Stimulated activated CD8-positive, alpha-beta memory T cell treated with anti-CD3 and anti-CD28 coated beads, Interleukin-12 subunit alpha, Interleukin-12 subunit beta, amount 100 ng/mL, for 1 hour (primary cell): Measurements from ENCODE around the gene UBE2Q2.
"Not testable (repeated sequence)": the region's sequence is repeated elsewhere in the genome, so short reads cannot be mapped to it uniquely, and the experiment has no call there.

Source experiments
- DNase-seq: peaks from one replicate; pipeline ENCODE4 v3.0.0-alpha.2; 2020; ENCODE audit warnings: low read depth

Gene UBE2Q2

GRCh38 chr15:75842722-75843677, at the start of gene UBE2Q2:
Gene UBE2Q2, plus strand, starts transcription at chr15:75843447. Its CDS starts 220 bp downstream, at chr15:75843667.
- peak; percentile 62 for DNase-seq

GRCh38 chr15:75796321-75796720, 46.9 kb upstream of the UBE2Q2 start:
- DNase-seq, result no peak

DNA sequence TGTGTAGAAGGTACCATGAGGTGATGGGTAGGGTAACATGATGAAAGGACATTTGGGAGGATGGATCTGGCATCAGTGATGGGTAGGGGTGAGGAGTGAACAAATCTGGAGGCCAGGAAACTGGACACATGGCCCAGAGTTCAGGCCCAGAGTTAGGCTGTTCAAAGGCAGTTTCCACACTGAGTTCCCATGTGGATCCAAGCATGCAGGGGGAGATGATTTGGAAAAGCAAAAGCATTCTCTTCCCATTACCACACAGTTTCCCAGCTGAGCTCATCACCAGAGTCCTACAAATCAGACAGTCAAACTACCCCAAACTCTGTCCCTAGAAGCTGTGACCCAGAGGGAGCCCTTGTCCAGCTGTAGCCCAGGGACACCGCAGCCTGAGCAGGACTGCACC, 46.1 kb upstream of the UBE2Q2 start:
- DNase-seq, result not testable (repeated sequence)

GRCh38 chr15:75799190-75799589, 44.1 kb upstream of the UBE2Q2 start:
- no peak for DNase-seq

GRCh38 chr15:75800409-75800808, 42.8 kb upstream of the UBE2Q2 start:
- DNase-seq, result not testable (repeated sequence)

- DNase-seq, result peak; percentile 68
Observed at GRCh38 chr15:75801859-75802593, 41.2 kb upstream of the UBE2Q2 start.

GRCh38 chr15:75807486-75807885, 35.8 kb upstream of the UBE2Q2 start:
- DNase-seq, result not testable (repeated sequence)

GRCh38 chr15:75808009-75808408, 35.2 kb upstream of the UBE2Q2 start:
- DNase-seq, result not testable (repeated sequence)

GRCh38 chr15:75808563-75808962, 34.7 kb upstream of the UBE2Q2 start:
- DNase-seq, result no peak

DNA sequence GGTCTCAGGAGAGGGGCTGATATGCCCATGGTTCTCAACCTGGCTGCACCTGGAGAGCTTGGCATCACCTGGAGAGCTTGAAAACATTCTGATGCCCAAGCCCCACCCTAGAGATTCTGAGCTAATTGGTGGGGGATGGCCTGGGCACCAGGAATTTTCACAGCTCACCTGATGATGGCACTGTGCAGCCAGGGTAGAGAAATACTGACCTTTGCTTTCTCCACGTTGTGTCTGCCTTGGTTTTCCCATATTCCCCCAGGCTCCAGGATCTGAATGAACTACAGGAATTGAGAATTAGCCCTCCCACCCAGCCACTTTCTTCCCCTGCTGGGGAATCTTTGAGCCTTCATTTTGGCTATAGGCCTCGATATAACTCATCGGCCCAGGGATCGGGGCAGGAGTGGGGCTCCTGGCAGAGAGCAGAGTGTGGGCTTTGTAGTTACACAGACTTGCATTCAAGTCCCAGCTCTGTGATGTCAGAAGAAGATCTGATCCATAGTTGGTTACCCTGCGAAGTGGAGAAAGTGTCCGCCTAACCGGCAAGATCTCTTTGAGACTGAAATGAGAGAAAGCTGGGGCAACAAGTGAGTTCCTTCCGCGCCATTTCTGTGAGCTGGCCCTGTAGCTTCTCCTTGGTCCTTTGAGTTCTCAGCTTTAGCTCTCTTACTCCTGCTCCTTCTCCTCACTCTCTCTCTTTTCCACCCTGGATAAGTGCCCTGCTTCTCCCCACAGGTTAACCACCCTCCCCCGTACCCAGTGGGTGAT, 33.1 kb upstream of the UBE2Q2 start:
- DNase-seq, result no peak

DNA sequence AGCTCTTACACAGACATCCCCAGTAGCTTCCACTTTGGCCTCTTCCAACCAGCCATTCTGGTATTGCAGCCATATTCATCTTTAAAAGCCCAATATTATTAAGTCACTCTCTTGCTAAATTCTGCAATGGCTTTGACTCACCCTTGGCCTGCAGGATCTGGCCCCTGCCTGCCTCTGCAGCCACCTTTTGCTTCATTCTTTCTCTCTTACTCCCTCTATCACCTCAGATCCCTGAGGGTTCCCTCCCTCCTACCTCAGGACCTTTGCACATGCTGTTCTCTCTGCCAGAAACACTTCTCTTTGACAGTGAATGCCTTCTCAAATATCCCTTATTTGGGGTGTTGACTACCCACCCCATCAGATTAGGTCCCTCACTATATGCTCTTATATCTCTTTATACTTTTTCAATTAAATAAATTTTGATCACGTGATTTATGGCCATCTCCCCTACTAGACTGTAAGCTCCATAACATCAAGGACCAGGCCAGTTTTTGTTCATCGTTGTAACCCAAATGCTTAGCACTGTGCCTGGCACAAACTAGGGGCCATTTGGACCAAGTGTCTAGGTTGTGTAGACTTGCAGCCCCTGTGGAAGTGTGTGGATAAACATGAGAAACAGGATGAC, 32.3 kb upstream of the UBE2Q2 start:
- DNase-seq, result no peak

GRCh38 chr15:75811626-75812025, 31.6 kb upstream of the UBE2Q2 start:
- no peak for DNase-seq

GRCh38 chr15:75814794-75815193, 28.5 kb upstream of the UBE2Q2 start:
- no peak for DNase-seq

DNA sequence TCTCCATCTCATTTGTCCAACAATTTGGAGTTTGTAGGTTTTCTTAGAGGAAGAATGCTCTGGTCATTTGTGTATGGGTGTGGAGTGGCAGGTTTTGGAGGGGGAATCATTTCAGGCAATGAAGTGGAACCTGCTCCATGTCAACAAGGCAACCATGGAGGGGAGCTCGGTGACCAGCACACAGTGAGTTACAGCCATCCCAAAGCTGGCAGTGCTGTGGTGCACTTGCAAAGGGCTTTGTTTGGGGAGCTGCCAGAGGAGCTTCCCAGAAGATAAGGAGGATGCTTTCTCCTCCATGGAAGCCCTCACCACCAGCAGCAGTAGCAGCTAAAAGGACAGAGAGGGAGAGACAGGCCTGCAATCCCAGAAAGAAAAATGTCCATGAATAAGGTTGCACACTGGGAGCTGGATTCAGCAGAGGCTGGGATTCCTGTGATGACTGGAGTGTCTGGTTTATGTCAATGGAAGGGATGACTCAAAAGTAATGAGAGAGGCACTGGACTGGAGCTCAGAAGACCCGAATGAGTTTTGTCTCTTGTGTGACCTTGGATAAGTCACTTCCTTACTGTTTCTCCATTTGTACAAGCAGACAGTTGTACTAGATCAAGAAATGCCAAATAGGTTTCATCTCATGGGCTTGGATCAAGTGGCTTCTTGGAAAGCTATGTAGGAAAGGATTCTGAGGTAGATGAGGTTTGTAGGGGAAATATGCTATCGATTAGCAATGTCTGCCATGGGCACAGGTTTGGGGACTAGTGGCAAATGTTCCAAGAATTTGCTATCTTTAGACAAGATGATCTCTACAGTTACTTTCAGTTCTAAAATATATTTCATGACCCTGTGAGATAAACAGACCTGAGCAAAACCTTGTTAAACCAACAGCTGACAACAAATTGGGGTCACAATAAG, 27.2 kb upstream of the UBE2Q2 start:
- no peak for DNase-seq

- DNase-seq, result no peak
Observed at GRCh38 chr15:75817138-75817935, 25.9 kb upstream of the UBE2Q2 start.

- DNase-seq, result no peak
Observed at GRCh38 chr15:75820206-75820605, 23.0 kb upstream of the UBE2Q2 start.

GRCh38 chr15:75821786-75822345, 21.4 kb upstream of the UBE2Q2 start:
- no peak for DNase-seq

- no peak for DNase-seq
Observed at GRCh38 chr15:75822685-75823278, 20.5 kb upstream of the UBE2Q2 start.
